Vagina (tissue), 2 donors: ENCODE data around the gene NUP42. TPM values are rescaled to one million over a fixed set of nuclear protein-coding genes. Genes with fewer than 3 reads are reported as not detected.

Experiments used
- DNase-seq, 2 donors: peaks; one replicate each; pipeline ENCODE4 v3.0.0-alpha.2; 2017; ENCODE audit errors: extremely low spot score in 2 of 2
- H3K27ac ChIP-seq: fragments of 200-600 bp; sonication (generic); one replicate; pipeline ENCODE4 v1.5.1; 2019
- H3K27me3 ChIP-seq: fragments of 200-600 bp; sonication (generic); one replicate; pipeline ENCODE4 v1.5.1; 2019
- H3K36me3 ChIP-seq, 2 donors: fragments of 200-600 bp; sonication (generic); one replicate each; pipeline ENCODE4 v1.5.1; 2017 to 2019
- H3K4me1 ChIP-seq: fragments of 200-600 bp; sonication (generic); one replicate; pipeline ENCODE4 v1.5.1; 2019
- H3K4me3 ChIP-seq, 2 donors: fragments of 200-600 bp; sonication (generic); 1 replicate in 1 of 2; 2 replicates in 1 of 2; pipeline ENCODE4 v1.5.1; 2016 to 2019
- H3K9me3 ChIP-seq: fragments of 200-600 bp; sonication (generic); one replicate; pipeline ENCODE4 v1.5.1; 2019
- CTCF ChIP-seq, 3 experiments: fragments of 450-650 bp in 2 of 3; fragments of 200-600 bp in 1 of 3; sonication (generic) in 1 of 3; IDR thresholded peaks; one replicate each; pipeline ENCODE4 v1.5.1; 2017 to 2019; ENCODE audit warnings: antibody characterized with exemption in 3 of 3, mild to moderate bottlenecking in 2 of 3, moderate library complexity in 2 of 3
- POLR2A ChIP-seq, 2 donors: fragments of 450-650 bp; IDR thresholded peaks; one replicate each; pipeline ENCODE4 v1.6.1; 2017; ENCODE audit warnings: antibody characterized with exemption in 2 of 2, mild to moderate bottlenecking in 2 of 2, moderate library complexity in 2 of 2
- POLR2AphosphoS5 ChIP-seq, 2 donors: sonication (generic); formaldehyde crosslinking; IDR thresholded peaks; one replicate each; pipeline ENCODE4 v1.9.0; 2017; ENCODE audit warnings: antibody characterized with exemption in 2 of 2, mild to moderate bottlenecking in 2 of 2, low read depth in 1 of 2; ENCODE audit not compliant: insufficient read depth in 1 of 2
- intact Hi-C: fragments of 100-400 bp; cut with DNase I; formaldehyde crosslinking; loops from one replicate; pipeline ENCODE4 v1.15.1; 2023
- total RNA-seq: library from RNA; depleted of rRNA; stranded (reverse); fragments of >200 nt; gene quantifications from one replicate; pipeline ENCODE4 v1.2.3, GENCODE V29; 2016

NUP42 gene
- total RNA-seq, 1 donor from 2014 or later = 27.0 TPM

DNA sequence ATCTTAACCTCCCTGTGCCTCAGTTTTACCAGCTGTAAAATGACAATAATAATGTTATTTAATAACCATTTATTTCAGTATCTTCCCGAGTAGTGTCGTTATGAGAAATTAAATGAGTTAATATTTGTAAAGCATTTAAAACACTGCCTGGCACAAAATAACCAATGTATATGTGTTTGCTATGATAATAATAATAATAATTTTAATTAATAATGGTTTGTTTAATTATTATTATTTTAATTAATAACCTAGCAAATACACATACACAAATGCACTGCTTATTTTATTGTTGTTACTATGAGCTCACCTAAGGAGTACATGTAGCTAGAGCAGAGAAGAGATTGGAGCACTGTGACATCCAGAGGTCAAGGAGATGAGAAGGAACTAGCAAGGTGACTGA is 46.6 kb downstream of the NUP42 start:
- no peaks in the 10 kb centered on the region for H3K27me3 ChIP-seq
- no peaks in the 10 kb centered on the region for H3K36me3 ChIP-seq
- no peaks in the 10 kb centered on the region for H3K4me1 ChIP-seq
- H3K27ac ChIP-seq = no peak overlapping the region
- no peak for DNase-seq
- no peak overlapping the region for H3K4me3 ChIP-seq
- intact Hi-C loops = no loop called here
- no peaks in the 10 kb centered on the region for H3K9me3 ChIP-seq
- no peak for TF ChIP-seq POLR2AphosphoS5 (IDR thresholded peaks at IDR 0.05; ENCODE audit: insufficient read depth in 1 of 2, low read depth in 1 of 2)

GRCh38 chr7:23230641-23231101 is 48.8 kb downstream of the NUP42 start:
- TF ChIP-seq POLR2AphosphoS5 (IDR thresholded peaks at IDR 0.05; ENCODE audit: insufficient read depth in 1 of 2, low read depth in 1 of 2) (no peak), POLR2A (IDR thresholded peaks at IDR 0.05) (no peak), CTCF (IDR thresholded peaks at IDR 0.05) (no peak)
- Histone ChIP-seq H3K4me3 (no peak overlapping the region), H3K36me3 (no peaks in the 10 kb centered on the region), H3K4me1 (peaks cover 12% of the 10 kb centered on the region), H3K27ac (no peak overlapping the region), H3K27me3 (no peaks in the 10 kb centered on the region), H3K9me3 (no peaks in the 10 kb centered on the region)
- DNase-seq = no peak
- intact Hi-C loops = no loop called here

- H3K4me1 ChIP-seq = peaks cover 12% of the 10 kb centered on the region
- no peak for DNase-seq
- no peak overlapping the region for H3K27ac ChIP-seq
- TF ChIP-seq CTCF (IDR thresholded peaks at IDR 0.05) (no peak), POLR2A (IDR thresholded peaks at IDR 0.05) (no peak), POLR2AphosphoS5 (IDR thresholded peaks at IDR 0.05; ENCODE audit: insufficient read depth in 1 of 2, low read depth in 1 of 2) (no peak)
- no peaks in the 10 kb centered on the region for H3K36me3 ChIP-seq
- H3K4me3 ChIP-seq = no peak overlapping the region
- intact Hi-C loops = no loop called here
- H3K9me3 ChIP-seq = no peaks in the 10 kb centered on the region
- no peaks in the 10 kb centered on the region for H3K27me3 ChIP-seq
These were observed 51.1 kb downstream of the NUP42 start for GRCh38 chr7:23232966-23233365.

DNA sequence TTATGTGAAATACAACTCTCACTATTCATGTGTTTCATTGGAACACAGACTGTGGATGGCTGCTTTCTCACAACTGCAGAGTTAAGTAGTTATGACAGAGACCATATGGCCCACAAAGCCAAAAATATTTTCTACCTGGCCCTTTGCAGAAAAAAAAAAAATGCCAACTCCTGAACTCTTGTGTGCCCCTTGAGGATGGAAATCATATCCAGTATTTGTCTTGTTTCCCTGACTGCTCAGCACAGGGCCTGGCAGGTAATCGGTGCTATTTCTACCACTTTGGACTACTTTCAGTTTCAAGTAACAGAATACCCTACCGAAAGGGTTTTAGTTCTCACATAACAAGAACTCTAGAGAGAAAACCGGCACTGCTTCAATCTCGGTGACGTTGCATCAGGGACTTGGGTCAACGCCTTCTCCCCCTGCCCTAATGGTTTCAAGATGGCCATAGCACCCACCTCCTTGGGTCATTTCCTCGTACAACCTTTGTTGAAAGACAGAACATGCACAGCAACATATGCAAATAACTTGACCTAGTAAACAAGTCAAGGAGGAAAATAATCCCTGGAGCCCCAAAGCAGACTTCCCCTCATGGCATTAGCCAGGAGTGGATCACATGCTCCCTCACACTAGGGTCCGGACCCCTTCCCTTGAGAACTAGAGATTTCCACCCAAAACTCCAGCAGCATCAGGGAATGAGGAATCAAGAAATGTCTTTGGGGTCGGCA is 52.9 kb downstream of the NUP42 start:
- TF ChIP-seq POLR2AphosphoS5 (IDR thresholded peaks at IDR 0.05; ENCODE audit: insufficient read depth in 1 of 2, low read depth in 1 of 2) = no peak
- no peak for TF ChIP-seq CTCF (IDR thresholded peaks at IDR 0.05)
- no peak for TF ChIP-seq POLR2A (IDR thresholded peaks at IDR 0.05)
- DNase-seq = no peak
- peaks cover 12% of the 10 kb centered on the region for H3K4me1 ChIP-seq
- no peaks in the 10 kb centered on the region for H3K36me3 ChIP-seq
- H3K9me3 ChIP-seq = no peaks in the 10 kb centered on the region
- H3K4me3 ChIP-seq = no peak overlapping the region
- intact Hi-C loops = no loop called here
- H3K27me3 ChIP-seq = no peaks in the 10 kb centered on the region
- H3K27ac ChIP-seq = no peak overlapping the region

DNA sequence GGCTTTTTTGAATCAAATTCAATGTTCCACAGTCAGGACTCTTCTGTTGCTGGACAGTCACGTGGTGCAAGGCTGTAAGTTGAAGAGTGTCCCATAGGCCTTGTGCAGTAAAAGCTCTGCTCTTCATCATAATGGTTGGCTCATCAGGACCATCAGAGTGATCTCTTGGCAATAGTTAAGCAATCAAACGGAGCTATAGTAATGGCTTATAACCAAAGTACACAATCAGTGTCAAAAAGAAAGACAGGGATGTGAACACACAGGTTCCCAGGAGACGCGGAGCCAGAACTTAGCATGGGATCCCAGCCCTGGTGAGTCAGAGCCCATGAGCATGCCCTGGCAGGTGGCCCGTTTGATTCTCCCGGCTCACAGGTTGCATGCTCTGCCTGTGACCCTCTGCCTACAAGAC is 54.0 kb downstream of the NUP42 start:
- Histone ChIP-seq H3K9me3 (no peaks in the 10 kb centered on the region), H3K4me1 (peaks cover 12% of the 10 kb centered on the region), H3K36me3 (no peaks in the 10 kb centered on the region), H3K27ac (no peak overlapping the region), H3K27me3 (no peaks in the 10 kb centered on the region), H3K4me3 (no peak overlapping the region)
- peak in 1 of 2 donors; percentile 94 for DNase-seq
- intact Hi-C loops = no loop called here
- TF ChIP-seq CTCF (IDR thresholded peaks at IDR 0.05) = no peak
- TF ChIP-seq POLR2A (IDR thresholded peaks at IDR 0.05) = no peak
- TF ChIP-seq POLR2AphosphoS5 (IDR thresholded peaks at IDR 0.05; ENCODE audit: insufficient read depth in 1 of 2, low read depth in 1 of 2) = peak; percentile 28 to 85
